Ureter (tissue), 1 donor: ENCODE data around the gene HEXA. TPM values are rescaled to one million over a fixed set of nuclear protein-coding genes. Genes with fewer than 3 reads are reported as not detected.
A peak's percentile ranks its signal among the peaks of the same experiment; 100 is the strongest.
"Not testable (repeated sequence)": the region's sequence is repeated elsewhere in the genome, so short reads cannot be mapped to it uniquely, and the experiment has no call there.

Experiments used
- DNase-seq: peaks from one replicate; pipeline ENCODE4 v3.0.0-alpha.2; 2020; ENCODE audit warnings: low spot score
- total RNA-seq: library from RNA; stranded (reverse); gene quantifications from one replicate; pipeline ENCODE4 v1.2.4, GENCODE V29; 2023
- donor health status: DM: yes; HTN: yes; CAD: no.

HEXA gene
- total RNA-seq = 107 TPM

DNA sequence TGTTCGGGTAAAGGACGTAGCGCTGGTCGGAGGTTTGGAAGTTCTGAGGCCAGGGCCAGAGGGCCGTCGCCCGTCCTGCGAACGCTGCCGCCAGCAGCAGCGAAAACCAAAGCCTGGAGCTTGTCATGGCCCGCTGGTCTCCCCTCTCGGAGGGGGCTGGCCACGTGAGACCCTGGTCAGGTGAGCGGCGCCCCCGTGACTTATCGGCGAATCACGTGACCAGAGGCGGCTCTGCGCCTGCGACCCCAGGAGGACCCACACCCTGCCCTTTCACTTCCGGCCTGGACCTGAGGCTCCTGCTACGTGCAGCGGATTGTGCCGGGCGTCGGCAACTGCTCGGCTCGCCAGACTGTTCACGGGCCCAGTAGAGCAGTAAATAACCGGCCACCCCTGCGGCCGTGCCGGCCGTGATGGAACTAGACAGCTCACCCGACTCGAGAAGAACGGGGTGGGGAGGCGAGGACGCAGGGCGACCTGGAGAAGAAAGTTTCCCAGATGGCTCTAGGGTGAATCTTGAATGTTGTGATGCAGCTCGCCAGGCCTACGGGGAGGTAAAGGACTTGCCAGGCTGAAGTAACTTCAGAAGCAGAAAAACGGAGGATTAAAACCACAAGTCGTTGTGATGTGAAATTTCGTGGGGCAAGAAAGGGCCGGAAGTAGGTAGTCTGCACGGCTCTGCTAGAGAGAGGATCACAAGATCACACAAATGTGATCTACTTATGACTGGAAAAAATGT, at the start of gene HEXA:
Gene HEXA, minus strand, starts transcription at position 169 of the 736 bp plus-strand sequence. Its CDS starts 42 bp downstream, at position 127.
- DNase-seq = peak; percentile 99

DNA sequence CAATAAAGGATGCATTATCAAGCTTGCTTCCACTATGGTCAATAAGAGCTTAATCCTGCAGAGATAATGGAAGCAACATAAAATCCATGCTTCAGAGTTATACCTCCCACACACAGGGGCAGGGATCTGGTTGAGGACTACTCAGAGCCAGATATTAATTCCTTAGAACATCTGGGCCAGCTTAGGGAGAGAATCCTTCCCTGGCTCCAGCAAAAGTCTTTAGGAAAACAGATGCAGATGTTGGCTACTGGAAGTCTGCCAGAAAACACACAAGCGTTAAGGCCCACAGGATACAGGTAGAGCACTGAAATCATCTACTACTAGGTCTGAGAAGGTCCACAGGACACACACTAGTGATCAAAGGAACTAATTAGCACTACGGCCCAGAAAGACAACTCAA, 47.4 kb upstream of the HEXA start:
- DNase-seq = no peak

DNA sequence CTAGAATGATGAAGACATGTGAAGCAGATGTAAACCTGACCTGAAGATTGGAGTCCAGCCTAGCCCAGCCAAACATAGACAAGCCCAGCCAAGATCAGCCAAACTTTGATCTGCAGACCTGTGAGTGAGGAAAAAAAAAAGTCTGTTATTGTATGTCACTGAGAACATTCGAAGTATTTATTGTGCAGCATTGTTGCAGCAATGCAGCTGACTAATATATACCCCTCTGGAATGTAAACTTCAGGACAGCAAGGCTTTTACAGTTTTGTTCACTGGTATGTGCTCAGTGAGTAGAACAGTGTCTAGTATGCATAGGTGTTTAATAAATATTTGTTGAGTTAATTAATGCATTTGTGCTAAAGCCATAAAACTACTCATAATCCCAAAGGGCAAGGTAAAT, 45.7 kb upstream of the HEXA start:
- no peak for DNase-seq

DNA sequence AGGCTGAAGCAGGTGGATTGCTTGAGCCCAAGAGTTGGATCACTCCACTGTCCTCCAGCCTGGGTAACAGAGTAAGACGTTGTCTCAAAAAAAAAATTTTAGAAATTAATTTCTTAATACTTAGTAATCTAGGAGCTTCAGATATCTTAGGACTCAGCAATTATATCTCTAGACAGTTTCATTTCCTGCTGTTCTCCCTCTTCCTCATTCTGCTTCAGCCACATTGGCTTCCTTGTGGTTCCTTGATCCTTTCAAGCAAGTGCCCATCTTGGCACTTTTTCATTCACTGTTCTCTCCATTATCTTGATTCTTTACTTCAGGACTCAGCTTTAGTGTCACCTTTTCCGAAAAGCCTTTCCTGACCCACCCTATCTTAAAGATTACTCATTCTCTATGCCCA, 44.8 kb upstream of the HEXA start:
- DNase-seq = no peak

DNA sequence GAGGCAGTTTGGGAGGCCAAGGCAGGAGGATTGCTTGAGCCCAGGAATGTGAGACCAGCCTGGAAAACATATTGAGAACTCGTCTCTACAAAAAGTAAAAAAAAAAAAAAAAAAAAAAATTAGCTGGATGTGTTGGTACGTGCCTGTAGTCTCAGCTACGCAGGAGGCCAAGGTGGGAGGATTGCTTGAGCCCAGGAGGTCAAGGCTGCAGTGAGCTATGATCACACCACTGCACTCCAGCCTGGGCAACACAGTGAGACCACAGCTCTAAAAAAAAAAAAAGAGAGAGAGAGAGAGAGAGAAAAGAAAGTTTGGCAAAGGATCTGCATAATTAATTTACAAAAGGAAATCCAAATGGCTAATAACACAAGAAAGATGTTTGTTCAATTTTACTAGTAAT, 44.0 kb upstream of the HEXA start:
- DNase-seq = not testable (repeated sequence)

DNA sequence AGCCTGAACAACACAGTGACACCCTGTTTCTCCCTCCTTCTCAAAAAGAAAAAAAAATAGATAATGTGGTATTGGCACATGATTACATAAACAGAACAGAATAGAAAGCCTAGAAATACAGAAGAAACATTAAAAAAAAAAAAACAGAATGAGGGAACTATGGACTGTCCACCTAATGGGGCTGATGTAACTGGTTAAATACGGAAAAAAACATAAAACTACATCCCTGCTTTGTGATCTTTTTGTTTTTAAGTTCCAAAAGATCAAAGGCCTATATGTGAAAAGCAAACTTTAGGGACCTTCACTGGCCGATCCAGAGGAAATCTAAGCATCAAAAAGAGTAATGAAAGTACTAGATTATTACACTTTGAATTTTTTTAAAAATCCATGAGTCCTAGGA, 39.5 kb upstream of the HEXA start:
- no peak for DNase-seq

DNA sequence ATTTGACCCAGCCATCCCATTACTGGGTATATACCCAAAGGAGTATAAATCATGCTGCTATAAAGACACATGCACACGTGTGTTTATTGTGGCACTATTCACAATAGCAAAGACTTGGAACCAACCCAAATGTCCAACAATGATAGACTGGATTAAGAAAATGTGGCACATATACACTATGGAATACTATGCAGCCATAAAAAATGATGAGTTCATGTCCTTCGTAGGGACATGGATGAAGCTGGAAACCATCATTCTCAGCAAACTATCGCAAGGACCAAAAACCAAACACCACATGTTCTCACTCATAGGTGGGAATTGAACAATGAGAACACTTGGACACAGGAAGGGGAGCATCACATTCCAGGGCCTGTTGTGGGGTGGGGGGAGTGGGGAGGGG, 37.5 kb upstream of the HEXA start:
- not testable (repeated sequence) for DNase-seq

DNA sequence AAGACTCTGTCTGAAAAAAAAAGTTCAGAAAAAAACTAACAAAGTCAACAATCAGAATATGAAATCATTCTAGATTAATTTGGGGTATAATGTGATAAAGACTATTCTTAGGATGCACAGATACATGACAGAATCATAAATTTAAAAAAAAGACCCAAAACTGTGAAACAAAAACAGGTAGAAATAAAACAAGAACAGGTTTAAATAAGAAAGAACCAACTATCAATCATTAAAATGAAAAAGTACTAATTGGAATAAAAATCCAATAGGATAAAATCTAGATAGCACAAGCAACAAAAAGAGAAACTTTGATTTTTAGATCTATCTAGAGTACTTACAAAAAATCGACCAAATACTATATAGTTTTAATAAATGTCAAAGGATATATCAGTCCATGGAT, 35.7 kb upstream of the HEXA start:
- no peak for DNase-seq

DNA sequence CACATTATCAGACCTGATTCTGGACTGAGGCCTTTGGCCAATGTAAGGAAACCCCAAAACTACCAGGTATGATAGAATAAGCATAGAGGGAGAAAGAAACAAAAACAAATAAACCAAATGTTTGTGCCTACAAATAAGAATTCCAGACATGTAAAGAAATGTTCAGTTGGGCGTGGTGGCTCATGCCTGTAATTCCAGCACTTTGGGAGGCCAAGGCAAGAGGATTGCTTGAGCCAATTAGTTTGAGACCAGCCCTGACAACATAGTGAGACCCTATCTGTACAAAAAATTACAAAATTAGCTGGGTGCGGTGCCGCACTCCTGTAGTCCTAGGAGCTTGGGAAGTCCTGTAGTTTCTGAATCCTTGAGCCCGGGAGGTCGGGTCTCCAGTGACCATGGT, 35.3 kb upstream of the HEXA start:
- DNase-seq = no peak

DNA sequence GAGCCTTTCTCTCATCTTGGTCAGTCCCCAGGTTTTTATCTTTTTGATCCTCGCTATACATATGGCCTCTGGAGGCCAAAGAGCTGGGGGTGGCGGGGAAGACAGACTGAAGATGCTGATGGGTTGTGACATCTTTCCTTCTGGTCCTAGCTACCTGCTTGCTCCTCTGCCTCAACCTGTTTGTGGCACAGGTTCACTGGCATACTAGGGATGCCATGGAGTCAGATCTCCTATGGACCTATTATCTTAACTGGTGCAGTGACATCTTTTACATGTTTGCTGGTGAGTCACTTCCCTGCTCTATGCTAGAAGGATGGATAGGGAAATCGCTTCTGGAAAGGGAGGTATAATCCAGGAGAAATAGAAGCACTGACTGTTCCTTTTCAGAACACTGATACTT, 31.1 kb upstream of the HEXA start:
- DNase-seq = no peak

DNA sequence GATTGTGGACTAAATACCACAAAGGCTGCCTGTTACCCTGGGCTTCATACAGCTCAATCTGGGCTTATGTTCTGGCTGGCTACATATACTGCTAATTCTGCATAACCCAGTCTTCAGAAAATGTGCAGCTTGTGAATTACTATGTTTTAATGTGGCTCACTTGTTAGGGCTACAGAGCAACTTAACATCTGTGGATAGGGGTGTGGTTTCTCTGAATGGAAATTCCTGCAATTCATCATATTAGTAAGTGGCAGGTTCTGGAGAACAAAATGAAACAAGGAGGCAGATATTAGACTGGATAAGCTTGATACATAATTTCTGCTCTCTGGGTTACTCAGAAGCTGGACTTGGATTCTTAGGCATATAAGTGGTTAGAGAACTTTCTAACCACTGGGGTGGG, 29.0 kb upstream of the HEXA start:
- DNase-seq = no peak

DNA sequence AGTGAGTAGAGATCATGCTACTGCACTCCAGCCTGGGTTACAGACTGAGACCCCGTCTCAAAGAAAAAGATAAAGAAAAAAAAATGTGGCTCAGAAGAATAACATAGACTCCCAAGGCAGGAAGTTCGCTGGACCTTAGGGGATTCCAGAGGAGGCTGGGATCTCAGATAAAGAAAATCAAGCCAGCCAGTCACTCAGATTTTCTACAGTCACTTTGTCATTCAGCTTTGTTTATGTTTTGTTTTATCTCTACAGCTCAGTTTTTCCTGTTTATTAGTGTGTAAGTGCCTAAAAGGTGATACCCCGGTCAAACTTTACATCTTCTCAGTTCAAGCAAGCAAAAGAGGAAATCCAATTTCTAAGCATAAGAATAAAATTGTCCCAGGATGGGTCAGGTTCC, 28.5 kb upstream of the HEXA start:
- no peak for DNase-seq

DNA sequence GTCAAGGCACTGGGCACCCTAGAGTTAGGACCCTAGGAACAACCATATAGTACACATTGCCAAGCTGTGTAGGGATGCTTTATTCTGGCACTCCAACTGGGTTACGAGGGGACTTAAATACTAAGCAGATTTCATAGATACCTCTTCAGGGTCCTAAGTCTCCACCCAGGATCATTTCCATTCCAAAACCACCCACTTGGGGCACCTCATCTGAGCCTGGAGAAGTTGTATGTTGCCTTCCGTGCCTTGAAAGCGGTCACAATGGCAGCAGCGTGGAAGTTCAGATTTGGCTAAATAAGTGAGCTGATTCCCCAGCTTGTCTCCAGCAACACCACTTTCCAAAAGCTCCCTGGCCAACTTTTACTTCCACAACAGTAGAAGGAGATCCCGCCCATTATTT, 26.9 kb upstream of the HEXA start:
- DNase-seq = no peak

DNA sequence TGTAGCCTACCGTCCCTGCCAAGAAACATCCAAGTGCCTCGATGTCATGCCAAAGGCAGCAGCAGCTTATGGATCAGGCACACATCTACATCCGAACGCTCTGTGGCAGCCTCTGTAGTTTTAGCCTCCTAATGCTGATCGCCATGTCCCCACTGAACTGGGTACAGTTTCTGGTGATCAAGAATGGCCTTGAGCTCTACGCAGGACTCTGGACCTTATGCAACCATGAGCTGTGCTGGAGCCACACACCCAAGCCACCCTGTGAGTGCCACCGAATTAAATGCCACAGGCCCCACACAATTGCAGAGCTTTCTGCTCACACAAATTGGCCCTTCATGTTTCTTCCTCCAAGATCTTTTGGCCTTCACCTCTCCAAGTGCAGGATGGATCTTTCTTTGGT, 22.8 kb upstream of the HEXA start:
- DNase-seq = no peak

DNA sequence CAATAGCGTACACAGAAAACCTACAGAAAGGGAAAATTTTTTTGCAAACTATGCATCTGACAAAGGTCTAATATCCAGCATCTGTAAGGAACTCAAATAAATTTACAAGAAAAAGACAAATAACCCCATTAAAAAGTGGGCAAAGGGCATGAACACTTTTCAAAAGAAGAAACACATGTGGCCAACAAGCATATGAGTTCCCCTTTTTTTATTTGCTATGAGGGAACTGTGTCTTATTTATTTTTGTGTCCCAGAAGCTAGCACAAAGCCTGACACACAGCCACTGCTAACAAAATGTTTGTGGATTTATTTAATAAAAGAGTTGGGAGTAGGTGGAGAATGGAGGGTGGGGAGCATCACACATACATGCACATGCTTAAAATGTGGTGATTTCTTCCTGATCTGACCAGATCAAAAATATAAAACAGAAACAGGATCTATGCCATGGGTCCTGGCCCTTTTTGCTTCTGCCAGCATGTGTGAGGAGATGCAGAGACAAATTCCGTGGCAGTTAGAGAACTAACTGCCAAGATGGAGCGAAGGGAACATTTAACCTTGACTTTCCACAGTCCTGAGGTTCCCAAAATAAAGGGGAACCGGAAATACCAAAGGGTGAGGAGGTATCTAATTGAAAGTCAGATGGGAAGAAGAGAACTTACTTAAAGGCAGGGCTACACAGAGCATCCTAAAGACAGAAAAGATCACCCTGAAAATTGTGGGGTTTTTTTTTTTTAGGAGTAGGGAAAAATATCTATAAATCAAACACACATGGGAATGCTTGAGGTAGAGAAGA, 22.2 kb upstream of the HEXA start, which contains the start of gene TMEM202:
Gene TMEM202, plus strand, starts transcription at position 510 of the 793 bp plus-strand sequence. Its CDS starts 22 bp downstream, at position 532.
- DNase-seq = no peak

DNA sequence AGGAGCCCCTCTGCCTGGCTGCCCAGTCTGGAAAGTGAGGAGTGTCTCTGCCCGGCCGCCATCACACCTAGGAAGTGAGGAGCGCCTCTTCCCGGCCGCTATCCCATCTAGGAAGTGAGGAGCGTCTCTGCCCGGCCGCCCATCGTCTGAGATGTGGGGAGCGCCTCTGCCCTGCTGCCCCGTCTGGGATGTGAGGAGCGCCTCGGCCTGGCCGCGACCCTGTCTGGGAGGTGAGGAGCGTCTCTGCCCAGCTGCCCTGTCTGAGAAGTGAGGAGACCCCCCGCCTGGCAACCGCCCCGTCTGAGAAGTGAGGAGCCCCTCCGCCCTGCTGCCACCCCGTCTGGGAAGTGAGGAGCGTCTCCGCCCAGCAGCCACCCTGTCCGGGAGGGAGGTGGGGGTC, 20.5 kb upstream of the HEXA start:
- not testable (repeated sequence) for DNase-seq

DNA sequence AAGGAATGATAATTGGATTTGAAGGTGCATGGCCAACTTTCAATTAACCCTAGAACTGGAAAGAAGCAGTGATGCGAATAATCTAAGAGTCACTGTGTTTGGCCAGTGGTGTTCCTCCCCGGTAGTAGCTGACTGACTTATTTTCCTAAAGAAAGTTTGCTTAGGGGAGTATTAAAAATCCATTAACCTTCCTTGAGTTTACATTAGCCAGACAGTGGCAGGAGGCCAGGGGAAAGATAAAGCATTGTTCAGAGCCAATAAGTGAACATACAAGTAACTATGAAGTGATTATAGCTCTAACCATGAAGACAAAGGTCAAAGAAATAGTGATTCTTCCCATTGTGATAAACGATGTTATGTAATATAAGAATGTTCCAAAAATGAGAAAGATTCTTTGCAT, 13.4 kb upstream of the HEXA start:
- peak; percentile 32 for DNase-seq

DNA sequence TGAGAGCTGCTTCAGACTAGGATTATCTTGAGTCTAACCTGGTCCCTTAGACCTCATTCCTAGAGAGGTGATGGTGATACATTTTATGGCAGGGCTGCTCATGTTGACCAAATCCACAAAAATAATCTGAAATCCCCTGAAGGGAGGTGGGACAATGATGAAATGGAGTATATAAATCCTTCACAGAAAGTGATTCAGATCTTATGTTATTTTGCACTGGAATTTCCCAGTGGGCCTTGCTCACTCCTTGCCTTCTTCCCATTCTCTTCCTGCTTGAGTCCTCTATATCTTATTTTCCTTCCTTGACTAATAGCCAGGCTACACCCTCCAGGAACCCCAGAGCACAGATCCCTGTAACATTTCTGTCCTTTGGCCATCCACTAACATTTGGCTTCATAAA, 11.9 kb upstream of the HEXA start:
- no peak for DNase-seq

DNA sequence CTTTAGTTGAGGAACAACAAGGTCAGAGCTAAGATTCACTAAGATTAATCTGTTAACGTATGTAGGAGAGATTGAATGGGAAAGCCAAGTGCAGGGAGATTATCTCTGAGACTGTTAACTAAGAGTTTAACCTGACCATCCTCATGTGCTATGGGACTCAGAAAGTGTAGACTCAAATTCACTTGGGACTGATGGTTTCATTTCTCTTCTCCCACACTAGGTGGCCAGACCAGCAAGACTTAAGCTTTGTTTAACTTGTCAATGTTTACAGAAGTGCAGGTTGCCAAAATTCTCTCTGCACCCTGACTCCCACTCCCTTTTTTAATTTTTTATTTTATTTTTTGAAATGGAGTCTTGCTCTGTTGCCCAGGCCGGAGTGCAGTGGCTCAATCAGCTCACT, 6.3 kb upstream of the HEXA start:
- DNase-seq = no peak

DNA sequence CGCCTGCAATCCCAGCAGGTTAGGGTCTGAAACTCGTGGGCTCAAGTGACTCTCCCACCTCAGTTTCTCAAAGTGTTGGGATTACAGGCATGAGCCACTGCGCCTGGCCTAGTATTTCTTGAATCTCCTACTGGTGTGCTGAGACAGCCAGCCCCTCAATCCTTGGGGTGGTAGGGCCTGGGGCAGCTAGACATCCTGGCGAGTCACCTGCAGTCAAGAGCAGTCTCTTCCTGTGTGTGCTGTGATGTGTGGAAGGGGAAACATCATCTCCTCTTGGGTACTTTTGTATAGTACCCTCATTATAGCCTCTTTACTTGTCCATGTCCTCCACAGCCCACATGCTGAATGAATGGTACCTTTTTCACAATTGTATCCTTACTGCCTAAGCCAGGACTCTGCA, 4.9 kb upstream of the HEXA start:
- DNase-seq = no peak

DNA sequence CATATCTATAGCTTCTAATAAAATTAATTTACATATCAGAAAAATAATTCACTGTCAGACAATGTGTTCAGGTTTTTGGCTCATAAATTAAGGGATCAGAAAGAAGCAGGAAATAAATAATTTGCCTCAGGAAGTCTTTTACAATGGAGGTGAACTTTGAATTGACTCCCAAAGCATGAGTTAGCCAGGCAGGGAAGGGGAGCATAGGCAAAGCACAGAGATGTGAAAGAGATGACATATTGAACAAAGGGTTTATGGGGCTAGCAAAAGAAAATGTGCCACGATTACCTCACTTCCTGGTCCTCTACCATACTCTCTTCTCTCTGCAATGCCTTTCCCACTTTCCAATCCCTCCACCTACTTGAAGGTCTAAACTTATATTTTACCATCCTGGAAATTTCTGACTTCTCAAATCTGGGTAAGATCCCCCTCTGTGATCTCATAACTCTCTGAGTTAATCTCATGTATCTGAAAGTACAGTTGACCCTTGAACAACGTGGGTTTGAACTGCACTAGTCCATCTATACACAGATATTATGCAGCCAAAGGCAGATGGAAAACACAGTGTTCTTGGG, 4.1 kb upstream of the HEXA start:
- no peak for DNase-seq

DNA sequence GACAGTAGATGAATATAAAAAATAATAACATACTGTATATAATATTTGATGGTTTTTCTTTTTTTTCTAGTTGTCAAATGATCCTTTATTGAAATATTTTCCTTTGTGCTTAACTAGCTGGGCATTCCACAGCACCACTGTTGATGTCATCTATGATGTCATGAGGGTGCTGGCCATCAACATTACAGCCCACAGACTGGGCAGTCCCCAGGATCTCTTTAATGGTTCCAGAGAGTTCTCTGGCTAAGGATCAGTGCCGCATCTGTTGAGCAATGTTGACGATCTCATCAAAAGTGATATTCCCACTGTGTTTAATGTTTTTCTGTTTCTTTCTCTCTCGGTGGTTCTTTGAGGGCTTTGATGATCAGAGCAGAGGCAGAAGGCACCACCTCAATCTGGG, 3.3 kb upstream of the HEXA start:
- DNase-seq = not testable (repeated sequence)

DNA sequence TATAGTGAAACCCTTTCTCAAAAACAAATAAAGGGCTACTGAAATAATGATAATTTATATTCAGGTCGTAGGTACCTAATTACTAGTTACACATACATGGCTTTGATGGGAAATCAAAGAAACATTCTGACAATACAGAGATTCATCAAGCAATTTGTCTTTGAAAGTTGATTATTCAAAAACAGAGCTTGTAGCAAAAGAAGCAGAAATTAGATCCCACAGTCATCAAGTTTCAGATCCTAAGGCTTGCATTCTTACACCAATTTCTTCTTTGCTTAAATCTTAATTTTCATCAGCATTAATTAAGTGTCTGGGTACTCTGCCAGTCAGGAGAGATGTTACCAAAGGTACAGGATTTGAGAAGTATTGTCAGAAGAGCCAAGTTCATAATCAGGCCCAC, 1.5 kb upstream of the HEXA start:
- no peak for DNase-seq
